Measurements from ENCODE around the gene EPHA2.

The EPHA2 gene

GRCh38 chr1:16120407-16120806 is 35.5 kb downstream of the EPHA2 start:
- H3K27ac Mint-ChIP-seq, result no peak overlapping the region
- DNase-seq, result no peak

DNA sequence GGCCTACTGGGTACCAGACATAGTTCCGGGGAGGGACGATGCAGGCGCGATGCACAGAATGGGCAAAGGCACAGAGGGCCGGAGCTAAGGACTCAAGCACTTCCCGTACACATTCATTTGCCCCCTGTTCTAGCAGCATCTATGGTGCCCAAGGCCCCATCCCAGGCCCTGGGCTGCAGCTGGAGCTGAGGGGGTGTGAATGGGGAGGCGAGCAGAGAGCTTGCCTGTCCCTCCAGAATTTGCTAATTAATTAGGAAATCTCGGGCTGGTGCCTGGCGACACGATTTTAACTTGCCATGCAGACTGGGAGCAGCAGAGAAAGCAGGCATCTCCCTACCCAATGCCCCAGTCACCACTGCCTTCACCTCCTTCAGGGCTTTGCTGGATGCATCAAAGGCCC is 35.9 kb downstream of the EPHA2 start:
- no peak for DNase-seq
- Mint-ChIP-seq H3K4me1 (peaks cover 72% of the 10 kb centered on the region), H3K4me3 (no peak overlapping the region), H3K27ac (no peak overlapping the region), H3K36me3 (ENCODE audit: low read depth) (peaks cover 14% of the 10 kb centered on the region), H3K27me3 (ENCODE audit: low read depth, poor library complexity) (peaks cover 15% of the 10 kb centered on the region), H3K9me3 (no peaks in the 10 kb centered on the region)
- no peak for TF ChIP-seq CTCF (IDR thresholded peaks at IDR 0.05)

More at GRCh38 chr1:16120407-16120806, 35.5 kb downstream of the EPHA2 start:
- H3K36me3 Mint-ChIP-seq (ENCODE audit: low read depth), result peaks cover 14% of the 10 kb centered on the region
- TF ChIP-seq CTCF (IDR thresholded peaks at IDR 0.05), result no peak
- peaks cover 75% of the 10 kb centered on the region for H3K4me1 Mint-ChIP-seq
- H3K4me3 Mint-ChIP-seq, result no peak overlapping the region
- H3K9me3 Mint-ChIP-seq, result no peaks in the 10 kb centered on the region
- peaks cover 15% of the 10 kb centered on the region for H3K27me3 Mint-ChIP-seq (ENCODE audit: low read depth, poor library complexity)

DNA sequence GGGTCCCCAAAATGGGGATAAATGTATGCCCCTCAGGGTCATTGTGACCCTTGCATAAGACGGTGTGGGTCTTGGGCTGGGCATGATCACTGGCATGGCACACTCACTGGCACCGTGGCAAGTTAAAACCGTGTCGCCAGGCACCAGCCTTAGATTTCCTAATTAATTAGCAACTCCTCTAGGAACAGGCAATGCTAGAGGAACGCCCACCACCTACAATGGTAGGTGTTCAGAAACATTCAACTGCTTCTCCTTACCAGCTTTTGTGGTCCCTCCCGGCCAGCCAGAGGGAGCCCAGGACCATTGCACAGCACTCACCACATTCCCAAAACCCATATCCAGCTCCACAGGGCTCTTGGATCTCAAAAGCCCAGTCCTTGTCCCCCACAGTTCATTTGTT is 36.4 kb downstream of the EPHA2 start:
- Mint-ChIP-seq H3K27me3 (ENCODE audit: low read depth, poor library complexity) (peaks cover 15% of the 10 kb centered on the region), H3K4me1 (peaks cover 68% of the 10 kb centered on the region), H3K9me3 (no peaks in the 10 kb centered on the region), H3K36me3 (ENCODE audit: low read depth) (peaks cover 10% of the 10 kb centered on the region), H3K27ac (no peak overlapping the region), H3K4me3 (no peak overlapping the region)
- no peak for DNase-seq
- no peak for TF ChIP-seq CTCF (IDR thresholded peaks at IDR 0.05)

DNA sequence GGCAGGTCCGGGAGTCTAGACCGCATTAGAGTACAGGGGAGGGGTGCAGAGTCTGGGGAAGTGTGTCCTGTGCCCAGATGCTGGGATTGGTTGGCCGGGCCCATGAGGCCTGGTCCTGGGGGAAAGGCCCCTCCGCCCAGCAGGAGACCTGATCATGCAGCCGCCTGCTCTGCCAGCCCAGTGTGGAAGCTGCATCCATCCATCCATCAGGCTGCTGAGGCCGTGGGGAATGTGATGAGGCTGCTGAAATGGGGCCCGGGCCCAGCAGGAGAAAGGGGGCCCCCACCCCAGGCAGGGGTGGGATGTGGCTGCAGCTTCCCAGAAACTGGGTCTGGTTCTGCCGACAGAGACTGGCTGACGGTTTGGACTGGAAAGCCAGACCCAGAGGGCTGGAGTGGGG is 37.2 kb downstream of the EPHA2 start:
- TF ChIP-seq CTCF (IDR thresholded peaks at IDR 0.05), result no peak
- no peak overlapping the region for H3K27ac Mint-ChIP-seq
- peaks cover 2% of the 10 kb centered on the region for H3K36me3 Mint-ChIP-seq (ENCODE audit: low read depth)
- no peak overlapping the region for H3K4me3 Mint-ChIP-seq
- H3K27me3 Mint-ChIP-seq (ENCODE audit: low read depth, poor library complexity), result peaks cover 15% of the 10 kb centered on the region
- peaks cover 60% of the 10 kb centered on the region for H3K4me1 Mint-ChIP-seq
- no peak for DNase-seq
- H3K9me3 Mint-ChIP-seq, result no peaks in the 10 kb centered on the region

GRCh38 chr1:16117936-16118335 is 37.9 kb downstream of the EPHA2 start:
- Mint-ChIP-seq H3K27ac (no peak overlapping the region), H3K27me3 (ENCODE audit: low read depth, poor library complexity) (peaks cover 15% of the 10 kb centered on the region), H3K4me1 (peaks cover 60% of the 10 kb centered on the region), H3K4me3 (no peak overlapping the region), H3K36me3 (ENCODE audit: low read depth) (no peaks in the 10 kb centered on the region), H3K9me3 (no peaks in the 10 kb centered on the region)
- no peak for TF ChIP-seq CTCF (IDR thresholded peaks at IDR 0.05)
- DNase-seq, result no peak

DNA sequence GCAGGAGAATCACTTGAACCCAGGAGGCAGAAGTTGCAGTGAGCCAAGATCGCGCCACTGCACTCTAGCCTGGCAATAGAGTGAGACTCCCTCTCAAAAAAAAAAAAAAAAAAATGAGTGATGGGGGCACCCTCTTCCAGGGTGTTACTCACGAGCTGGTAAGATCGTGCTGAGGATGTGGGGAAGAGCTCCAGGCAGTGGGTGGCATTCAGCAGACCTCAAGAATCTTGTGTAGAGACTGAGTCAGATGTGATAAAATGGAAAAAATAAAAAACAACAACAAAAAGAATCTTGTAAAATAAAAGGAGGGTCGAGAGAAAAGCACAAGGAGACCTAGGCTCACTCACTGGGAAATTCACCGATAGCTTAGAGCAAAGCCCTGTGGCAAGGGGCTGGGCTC is 38.5 kb downstream of the EPHA2 start:
- TF ChIP-seq CTCF (IDR thresholded peaks at IDR 0.05), result no peak
- H3K36me3 Mint-ChIP-seq (ENCODE audit: low read depth), result no peaks in the 10 kb centered on the region
- peaks cover 60% of the 10 kb centered on the region for H3K4me1 Mint-ChIP-seq
- no peak overlapping the region for H3K27ac Mint-ChIP-seq
- H3K9me3 Mint-ChIP-seq, result no peaks in the 10 kb centered on the region
- H3K27me3 Mint-ChIP-seq (ENCODE audit: low read depth, poor library complexity), result peaks cover 11% of the 10 kb centered on the region
- no peak overlapping the region for H3K4me3 Mint-ChIP-seq
- no peak for DNase-seq

Data from nephron progenitor cell (in vitro differentiated cells).